Inflammatory macrophage (primary cell): Measurements from ENCODE around the gene RREB1.

ENCODE experiments used
- DNase-seq, 2 donors: peaks; one replicate each; pipeline ENCODE4 v3.0.0-alpha.2; 2020 to 2022

The RREB1 gene

DNA sequence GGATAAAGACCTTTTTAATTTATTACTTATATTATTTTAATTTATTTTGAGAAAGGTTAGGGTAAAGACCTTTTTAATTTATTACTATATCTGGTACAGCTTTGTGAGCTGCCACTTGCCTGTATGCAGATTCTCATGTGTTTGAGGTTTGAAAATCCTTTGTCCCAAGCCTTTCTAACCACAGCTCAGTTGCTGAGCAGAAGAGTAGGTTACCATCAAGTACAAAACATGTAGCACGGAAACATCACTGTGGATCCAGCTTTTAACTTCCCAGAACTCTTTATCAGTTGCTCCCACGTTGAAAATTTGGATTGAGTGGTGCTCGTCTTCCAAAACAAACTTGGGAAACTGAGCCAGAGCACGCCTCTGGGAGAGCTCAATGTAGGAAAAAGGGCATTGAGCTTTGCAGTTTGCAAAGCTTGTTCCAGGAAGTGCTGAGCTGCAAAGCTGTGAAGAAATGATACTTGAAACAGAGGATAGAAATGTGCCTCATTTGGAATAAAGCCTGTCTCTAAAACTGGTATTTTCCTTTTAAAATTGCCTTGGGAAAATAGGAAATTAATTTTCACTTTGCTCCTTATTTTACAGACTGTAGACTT lies 89.0 kb downstream of the RREB1 start:
- no peak for DNase-seq

DNA sequence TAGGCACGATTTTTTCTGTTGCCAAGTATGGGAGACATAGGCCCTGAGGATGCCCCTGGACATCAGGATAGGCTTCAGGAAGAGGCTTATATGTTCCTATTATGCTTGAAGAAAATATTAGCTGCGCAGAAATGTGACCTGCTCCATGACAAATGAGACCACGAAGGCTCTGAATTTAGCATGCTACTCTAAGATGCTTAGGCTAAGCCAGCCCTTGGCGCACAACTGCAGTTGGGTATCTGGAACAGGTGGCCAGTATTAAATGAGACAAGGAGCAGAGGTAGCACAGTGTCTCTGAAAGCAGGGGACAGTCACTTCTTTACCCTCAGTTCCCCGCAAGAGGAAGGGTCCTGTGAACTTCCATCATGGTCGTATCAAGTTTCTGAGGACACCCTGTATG lies 90.0 kb downstream of the RREB1 start:
- DNase-seq, result no peak

DNA sequence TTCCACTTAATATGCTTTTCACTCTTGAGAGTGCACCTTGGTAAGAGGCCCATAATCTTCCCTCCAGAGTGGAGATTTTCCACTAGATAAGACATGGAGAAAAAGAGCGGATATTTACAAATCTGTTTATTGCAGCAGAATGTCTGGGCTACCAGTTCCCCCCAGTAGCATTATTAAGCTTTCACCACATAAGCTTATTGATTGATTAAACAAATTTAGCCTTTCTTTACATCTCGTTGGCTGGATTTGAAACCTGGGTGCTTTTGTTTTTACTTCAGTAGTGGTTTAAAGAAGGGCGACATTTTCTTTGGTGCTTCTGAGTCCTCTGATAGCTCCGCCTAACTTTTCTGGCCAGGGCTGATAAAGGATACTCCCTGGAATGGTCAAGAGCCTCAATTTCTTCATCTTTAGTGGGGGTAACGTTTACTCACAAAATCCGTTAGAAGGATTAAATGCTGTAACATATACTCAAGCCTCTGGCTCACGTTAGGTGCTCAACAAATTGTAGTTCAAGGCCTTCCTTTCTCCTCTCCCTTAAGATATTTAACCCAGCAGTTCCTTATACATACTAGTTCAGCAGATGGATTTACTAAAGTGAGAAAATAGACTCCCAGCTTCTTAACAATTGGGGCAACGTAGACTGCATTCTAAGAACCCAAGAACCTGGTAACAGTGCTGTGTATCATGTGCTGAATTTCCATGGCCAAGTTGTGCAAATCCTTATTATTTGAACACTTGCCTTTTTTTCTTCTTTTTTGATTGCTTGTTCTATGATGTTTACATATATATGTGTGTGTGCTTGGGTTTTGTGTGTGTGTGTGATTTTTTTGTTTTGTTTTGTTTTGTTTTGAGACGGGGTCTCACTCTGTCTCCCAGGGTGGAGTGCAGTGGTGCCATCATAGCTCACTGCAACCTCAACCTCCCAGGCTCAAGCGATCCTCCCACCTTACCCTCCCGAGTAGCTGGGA lies 91.4 kb downstream of the RREB1 start:
- no peak for DNase-seq

DNA sequence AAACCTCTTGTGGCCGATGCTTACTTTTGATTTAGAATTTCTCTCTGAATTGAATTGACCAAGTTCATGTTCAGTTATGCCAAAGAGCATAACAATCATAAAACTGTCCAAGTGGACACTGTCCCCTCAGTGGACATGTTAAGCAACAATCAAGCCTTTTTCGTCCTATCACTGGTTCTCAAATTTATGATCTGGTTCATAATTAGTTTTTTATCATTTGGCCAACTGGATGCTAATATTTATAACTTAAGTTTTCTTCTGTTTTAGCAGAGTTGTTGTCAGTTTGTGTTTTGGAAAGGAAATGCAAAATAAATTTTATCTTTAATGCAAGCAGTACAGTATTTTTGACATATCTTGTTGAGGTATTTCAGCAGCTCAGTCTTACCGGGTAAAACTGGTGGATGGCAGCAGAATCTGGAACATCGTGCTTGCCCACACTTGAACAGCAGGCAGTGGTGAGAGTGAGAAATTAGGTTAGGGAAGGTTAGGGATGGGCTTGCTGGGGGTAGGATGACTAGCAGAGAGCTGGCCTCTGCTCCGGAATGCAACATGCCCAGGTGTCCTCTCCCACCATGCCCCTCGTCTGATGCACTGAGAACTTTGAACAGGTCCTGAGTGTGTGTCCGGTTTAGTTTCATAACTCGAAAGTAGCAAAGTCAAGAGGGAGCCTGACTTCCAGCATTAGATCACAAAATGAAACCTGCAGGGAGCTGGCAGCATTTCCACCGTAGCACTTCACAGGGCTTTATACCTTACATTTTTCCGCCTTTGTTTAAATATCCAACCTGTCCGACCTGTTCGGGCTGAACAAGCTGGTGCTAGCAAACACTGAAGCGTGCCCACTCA lies 93.1 kb downstream of the RREB1 start:
- DNase-seq, result no peak

DNA sequence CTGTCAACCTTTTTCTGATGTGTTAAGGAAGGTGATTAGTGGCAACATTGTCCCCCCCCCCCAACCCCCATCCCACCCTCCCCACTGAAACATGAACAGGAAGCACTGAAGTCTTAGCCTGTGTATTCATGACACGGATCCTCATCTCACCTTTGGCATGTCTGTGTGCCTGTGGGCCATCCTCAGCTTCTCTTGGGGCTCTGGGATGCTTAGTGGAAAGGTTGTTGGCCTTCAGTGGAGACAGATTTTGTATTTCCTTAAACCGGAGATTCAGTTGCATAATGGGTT lies 93.6 kb downstream of the RREB1 start:
- no peak for DNase-seq

DNA sequence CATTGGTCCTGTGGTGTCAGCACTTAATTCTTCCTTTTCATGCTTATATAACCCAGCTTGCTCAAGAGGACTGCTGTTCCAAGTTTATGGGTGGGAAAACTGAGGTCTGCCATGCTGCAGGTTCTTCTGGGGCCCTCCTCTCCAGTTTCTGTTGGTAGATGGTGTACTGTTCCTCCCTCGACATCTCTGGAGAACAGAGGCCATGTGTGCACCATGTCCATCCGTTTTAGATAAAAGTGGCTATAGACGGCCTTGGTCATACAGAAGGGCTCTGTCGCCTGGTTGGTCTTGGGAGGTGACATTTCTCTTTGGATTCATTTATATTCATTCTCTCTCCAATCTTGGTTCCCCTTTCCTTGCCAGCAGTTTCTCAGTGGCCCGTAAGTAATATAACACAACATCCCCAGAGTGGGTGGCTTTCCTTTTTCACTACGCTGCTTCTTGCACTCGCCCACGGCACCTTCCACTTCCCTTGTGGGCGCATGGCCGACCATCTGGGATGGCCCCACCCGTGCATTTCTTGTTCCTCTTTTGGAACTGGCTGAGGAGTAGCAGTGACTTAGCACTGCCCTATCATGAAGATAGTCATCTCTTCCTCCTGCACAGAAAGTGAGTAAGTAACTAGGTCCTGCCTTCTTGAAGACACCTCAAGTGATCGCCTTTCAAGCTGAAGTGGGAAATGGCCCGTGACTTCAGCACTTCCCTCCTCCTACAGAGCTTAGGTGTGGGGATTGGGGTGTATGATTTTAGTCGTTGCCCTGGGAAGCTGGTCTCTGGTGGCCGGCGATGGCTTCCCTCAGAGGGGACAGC lies 94.2 kb downstream of the RREB1 start:
- peak; percentile 99 to 100 for DNase-seq

DNA sequence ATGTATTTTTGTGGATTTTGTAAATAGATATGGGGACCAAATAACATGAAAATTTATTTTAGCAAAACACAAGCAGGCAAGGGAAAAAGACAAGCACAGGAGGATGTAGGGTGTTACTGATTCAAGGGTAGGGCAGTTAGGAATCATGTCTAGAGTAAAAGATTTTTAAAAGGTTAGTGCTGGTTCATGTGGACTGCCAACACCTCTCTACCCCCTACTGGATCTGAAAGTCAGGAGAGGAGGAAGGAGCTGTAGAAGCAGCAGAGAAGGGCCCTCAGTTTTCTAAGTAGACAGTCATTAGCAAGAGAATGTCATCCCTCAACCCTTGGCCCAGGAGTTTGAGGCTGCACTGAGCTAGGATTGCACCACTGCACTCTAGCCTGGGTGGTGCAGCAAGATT lies 95.2 kb downstream of the RREB1 start:
- DNase-seq, result peak; percentile 36

DNA sequence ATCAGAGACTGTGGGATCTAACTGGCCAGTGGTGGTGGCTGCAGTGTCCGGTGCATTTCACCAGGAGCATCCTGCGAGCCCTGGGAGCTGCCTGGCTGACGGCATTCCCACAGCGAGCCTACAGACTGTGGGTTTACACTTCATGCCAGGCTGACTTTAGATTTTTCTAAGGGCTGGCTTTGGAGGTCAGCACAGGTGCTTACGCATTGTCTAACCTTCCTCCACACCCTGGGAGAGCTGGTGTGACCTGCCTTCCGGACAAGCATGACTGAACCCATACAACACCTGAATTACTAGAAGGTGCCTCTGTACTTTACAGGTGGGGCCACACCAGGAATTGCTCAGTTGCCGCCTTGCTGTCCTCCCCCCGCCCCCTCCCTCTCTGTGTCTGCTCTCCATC lies 96.2 kb downstream of the RREB1 start:
- DNase-seq, result no peak

DNA sequence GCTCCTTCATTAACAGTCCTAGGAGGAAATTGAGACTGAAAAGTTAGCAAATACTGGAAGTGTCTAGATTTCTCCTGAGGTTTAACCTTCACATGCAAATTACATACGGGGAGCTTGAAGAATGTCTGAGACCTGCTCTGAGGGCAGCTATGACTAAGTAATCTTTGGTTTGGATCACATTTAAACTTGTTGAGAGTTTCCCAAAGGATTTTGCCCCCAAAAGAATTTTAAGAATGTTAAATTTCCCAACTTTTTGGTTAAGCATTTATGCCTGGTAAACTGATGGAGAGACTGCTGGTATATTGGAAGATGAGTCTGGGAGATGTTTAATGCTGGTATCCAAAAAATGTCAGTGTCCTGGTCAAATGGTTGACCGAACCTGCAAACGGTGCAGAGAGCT lies 97.0 kb downstream of the RREB1 start:
- DNase-seq, result no peak

DNA sequence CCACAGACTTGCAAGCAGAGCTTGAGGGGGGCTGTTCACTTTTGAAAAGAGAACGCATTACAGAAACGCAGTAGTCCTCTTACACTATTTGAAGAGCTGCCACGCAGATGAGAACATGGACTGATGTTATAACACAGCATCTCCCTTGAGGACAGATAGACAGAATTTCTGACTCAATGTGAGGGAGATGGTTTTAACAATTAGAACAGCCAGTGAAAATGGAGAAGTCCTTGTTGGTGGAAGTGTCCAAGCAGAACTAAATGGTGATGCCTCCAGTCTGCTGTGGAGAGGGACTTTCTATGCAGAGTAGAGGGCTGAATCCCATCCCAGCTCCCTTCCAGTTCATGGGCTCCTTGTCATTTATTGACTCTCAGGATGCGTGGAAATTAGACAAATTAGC lies 100.0 kb downstream of the RREB1 start:
- peak; percentile 42 to 54 for DNase-seq

DNA sequence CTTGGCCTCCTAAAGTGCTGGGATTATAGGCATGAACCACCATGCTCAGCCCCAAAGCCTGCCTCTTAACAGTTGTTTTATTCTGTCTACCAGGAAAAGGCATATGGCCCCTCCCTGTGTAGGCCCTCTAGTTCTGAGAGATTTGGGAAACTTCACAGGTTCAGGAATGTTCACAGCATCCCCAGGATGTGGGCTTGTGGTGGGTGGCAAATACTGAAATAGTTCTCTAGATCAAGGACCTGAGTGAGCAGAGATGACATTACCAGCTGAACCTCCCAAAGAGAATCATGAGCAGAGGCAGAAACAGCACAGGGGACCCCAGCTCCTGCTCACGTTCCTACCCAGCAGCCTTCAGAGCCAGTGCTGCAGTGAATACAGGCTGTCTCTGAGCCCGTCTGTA lies 105.7 kb downstream of the RREB1 start:
- no peak for DNase-seq

DNA sequence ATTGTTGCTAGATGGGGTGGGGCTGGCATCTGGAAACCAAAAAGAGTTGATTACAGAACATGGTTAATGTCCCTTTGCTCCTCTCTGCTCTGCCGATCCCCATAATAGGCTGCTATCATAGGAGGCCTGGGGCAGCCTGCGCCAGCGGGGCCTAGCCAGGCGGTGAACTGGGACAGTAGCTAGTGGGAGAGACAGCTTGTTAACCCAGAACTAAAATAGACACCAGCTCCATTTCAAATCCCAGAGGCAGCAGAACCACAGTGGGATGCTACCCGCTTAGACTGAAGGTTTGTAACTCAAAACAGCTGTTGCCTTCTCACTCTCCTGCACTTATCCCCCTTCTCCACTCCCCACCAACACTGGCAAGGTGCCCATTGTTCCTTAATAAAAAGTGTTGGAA lies 106.7 kb downstream of the RREB1 start:
- no peak for DNase-seq

DNA sequence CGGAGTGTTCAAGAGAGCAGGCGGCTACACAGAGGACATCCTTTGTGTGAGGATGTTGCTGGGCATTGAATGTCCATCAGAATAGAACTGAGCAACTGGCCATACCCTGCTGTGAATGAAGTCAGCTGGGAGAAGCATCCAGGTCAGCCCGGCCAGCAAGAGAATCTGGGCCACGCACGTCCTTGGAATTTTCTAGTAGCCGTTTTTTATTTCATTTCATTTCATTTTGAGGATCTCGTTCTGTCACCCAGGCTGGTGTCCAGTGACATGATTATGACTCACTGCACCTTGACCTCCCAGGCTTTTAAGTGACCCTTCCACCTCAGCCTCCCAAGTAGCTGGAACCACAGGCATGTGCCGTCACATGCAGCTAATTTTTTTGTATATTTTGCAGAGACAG lies 107.4 kb downstream of the RREB1 start:
- no peak for DNase-seq

DNA sequence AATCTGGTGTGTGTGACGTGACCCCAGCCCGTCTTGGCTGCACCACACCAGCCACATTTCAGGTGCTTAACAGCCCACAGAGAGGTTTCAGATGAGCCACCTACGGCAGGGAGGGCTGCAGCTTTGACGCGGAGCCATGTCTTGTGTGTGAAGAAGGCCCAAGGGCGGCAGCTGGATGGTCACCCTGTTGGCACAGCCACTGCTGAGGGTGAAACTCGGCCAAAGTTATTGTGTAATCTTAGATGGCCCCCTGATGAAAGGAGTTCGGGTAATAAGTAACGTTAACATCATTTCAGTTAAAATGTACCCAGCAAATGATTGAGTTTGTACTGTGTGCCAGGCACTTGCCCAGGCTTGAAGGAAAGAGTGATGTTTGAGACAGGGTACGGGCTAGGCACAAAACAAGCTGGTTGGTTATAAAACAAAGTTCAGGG lies 108.1 kb downstream of the RREB1 start:
- no peak for DNase-seq

DNA sequence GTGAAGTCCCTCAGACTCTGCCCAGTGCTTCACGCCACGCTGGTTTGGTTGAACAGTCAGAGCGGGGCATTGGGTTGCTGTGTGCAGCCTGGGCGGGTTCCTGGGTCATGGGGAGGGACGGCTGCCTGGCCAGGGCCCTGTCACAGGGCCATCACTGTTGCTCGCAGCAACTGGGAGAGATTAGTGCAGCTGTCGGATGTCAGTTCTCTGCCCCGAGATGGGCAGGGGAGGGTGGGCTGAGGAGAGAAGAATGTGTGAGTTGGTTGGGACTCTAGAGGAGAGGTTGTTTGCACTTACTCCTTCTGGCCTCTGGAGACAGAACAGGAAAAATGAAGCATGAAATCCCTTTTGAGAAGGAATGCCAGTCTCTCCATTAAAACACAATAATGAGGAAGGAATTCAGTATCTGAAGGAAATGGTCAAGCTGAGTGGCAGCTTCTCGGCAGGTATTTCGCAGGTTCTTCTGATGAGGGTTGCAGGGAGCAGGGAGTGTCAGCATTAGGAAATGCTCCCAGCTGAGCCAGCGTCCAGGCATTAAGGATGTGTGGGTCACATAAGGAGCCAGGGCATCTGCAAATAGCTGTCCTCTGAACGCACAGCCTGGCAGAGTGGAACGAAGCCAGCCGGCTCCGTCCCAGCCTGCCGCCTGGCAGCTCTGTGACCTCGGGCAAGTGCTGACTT lies 109.3 kb downstream of the RREB1 start:
- no peak for DNase-seq

DNA sequence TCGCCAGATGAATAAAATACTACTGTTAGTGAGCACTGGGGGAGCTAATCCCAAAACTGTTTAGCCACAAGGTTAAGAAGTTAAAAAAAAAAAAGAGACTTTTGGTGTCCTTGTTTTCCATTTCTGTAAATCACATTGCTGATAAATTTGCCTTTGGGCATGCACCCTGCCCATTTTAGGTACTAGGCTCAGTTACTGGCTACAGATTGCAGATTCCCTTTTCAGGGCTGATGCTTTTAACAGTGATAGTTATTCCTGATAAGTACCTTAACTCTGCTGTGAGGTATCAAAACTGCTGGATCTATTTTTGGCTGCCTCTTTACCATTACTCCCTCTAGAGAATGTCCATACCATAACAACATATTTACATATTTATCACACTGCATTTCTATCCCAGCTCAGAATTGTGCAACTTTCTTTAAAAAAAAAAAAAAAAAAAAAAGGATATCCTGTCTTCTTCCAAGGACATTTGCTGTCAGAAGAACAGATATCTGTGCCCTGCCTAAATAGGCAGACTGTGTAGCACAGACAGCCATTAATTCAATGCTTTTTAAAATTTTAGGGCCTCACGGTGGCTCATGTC lies 110.7 kb downstream of the RREB1 start:
- DNase-seq, result peak in 1 of 2 donors; percentile 54

DNA sequence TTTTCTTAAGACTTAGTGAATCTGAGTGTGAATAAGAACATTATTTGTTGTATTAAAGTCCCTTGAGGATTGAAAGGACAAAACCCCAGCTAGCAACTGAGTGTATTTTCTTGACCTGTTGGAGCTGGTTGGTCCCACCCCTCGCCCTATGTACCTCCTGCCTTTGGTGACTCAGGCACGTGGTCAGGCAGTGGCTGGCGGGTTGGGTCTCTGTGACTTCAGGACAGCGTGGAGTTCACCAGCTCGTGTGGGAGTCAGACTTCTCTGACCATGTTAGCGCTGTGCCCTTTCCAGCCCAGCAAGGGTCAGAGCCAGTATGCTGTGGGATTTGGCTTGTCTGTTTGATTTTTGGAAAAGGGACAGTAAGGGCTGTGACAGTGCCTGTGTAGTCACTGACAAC lies 111.5 kb downstream of the RREB1 start:
- peak; percentile 64 to 84 for DNase-seq

DNA sequence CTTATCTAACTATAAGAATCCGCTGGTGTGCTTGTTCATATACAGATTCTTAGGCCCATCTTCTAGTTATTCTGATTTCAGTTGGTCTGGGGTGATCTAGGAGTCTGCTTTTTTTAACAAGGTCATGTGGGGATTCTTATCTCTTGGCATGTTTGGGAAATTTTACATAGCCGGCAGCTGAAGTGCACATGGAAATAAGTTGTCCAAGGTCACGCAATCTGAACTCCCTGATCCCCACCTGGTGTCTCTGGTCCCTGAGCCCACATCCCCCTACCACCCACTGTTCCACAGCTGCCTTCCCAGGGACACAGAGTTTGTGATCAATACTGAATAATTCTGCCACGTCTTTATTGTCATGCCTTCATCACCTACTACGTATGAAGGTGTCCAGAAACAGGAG lies 114.4 kb downstream of the RREB1 start:
- DNase-seq, result no peak

DNA sequence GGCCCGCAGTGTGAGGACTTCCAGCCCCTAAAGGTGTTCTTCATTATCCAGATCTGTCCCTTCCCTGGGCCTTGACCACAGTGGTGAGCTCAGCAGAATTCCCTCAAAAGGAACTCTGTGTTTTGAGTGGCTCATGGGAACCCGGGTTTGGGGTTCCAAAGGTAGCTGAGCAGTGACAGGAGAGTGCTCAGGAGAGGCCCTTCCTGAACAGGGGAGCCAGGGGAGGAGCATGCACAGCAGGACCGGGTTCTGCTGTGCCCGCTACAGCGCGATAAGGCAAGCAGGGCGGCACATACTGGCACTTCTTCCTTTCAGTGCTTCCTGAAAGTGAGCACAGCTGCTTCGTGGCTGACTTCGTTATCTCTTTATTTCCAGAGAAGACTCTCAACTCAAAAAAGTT lies 117.0 kb downstream of the RREB1 start:
- no peak for DNase-seq

DNA sequence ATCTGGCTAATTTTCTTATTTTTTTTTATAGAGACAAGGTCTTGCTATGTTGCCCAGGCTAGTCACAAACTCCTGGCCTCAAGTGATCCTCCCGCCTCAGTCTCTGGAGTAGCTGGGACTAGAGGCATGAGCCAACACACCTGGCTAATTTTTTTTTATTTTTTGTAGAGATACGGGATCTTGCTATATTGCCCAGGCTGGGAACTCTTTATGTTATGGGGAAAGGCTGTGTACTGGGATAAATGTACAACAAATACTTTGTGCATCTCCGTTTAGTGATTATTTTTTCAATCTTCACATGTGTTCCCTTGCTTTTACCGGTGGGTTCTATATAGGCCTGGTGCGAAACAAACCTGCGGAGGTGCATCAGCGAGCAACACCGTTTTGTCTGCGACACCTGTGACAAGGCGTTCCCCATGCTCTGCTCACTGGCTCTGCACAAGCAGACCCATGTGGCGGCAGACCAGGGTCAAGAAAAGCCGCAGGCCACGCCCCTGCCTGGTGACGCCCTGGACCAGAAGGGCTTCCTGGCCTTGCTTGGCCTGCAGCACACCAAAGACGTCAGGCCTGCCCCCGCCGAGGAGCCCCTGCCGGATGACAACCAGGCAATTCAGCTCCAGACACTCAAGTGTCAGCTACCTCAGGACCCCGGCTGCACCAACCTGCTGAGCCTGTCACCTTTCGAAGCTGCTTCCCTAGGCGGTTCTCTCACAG lies 121.1 kb downstream of the RREB1 start:
- no peak for DNase-seq
